ENCODE results near the gene TANC1. TPM values are rescaled to one million over a fixed set of nuclear protein-coding genes. Genes with fewer than 3 reads are reported as not detected.

The TANC1 gene
- total and polyA plus RNA-seq, 2 experiments from 2014 or later, result 22.1 to 34.8 TPM

DNA sequence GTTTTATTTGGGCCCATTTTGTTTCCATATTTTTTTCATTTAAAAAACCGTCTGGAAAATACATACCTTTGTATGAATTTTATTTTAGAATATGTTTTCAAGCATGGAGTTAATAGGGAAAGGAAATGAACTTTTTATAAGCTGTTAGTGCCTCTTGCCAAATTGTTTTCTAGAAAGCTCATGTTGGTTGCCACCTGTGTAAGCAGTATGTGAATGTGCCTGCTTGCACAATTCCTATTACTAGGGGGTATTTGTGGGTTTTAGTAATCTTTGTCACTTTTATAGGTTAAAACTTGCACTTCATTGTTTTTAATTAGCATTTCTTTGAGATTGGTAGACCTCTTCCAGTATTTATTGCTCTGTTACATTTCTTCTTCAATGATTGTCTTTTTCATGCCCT is 107.3 kb downstream of the TANC1 start:
- TF ChIP-seq, protein P1, sequence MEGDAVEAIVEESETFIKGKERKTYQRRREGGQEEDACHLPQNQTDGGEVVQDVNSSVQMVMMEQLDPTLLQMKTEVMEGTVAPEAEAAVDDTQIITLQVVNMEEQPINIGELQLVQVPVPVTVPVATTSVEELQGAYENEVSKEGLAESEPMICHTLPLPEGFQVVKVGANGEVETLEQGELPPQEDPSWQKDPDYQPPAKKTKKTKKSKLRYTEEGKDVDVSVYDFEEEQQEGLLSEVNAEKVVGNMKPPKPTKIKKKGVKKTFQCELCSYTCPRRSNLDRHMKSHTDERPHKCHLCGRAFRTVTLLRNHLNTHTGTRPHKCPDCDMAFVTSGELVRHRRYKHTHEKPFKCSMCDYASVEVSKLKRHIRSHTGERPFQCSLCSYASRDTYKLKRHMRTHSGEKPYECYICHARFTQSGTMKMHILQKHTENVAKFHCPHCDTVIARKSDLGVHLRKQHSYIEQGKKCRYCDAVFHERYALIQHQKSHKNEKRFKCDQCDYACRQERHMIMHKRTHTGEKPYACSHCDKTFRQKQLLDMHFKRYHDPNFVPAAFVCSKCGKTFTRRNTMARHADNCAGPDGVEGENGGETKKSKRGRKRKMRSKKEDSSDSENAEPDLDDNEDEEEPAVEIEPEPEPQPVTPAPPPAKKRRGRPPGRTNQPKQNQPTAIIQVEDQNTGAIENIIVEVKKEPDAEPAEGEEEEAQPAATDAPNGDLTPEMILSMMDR (IDR thresholded peaks at IDR 0.05; ENCODE audit: low read depth, low read length), result no peak
- H3K9me3 ChIP-seq (ENCODE audit: low read depth), result no peaks in the 10 kb centered on the region
- H3K36me3 ChIP-seq, result no peaks in the 10 kb centered on the region
- DNase-seq (ENCODE audit: low read depth in 1 of 2, low spot score in 1 of 2), result peak in 1 of 2 donors; percentile 57
- H3K27ac ChIP-seq, result no peak overlapping the region
- no peaks in the 10 kb centered on the region for H3K27me3 ChIP-seq
- no peaks in the 10 kb centered on the region for H3K4me1 ChIP-seq (ENCODE audit: low read depth)
- no peak overlapping the region for H3K4me3 ChIP-seq

DNA sequence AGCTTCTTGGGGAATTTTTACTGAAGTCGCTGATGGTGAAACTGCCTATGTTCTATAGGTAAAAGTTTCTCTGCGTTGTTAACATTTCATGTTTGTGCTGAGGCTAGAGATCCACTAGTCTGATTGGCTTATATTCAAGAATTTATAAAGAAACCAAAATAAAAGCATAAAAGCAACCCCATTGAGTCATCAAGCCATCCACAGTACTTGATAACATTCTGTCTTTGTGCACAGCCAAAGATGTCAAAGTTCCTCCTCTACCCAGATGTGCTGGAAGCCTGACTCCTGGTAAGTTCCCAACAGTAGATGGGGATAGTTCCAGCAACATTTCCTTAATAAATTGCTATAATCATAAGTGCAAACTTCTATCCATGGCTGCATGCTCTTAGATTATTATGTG is 107.8 kb downstream of the TANC1 start:
- peak in 1 of 2 donors; percentile 93 for DNase-seq (ENCODE audit: low read depth in 1 of 2, low spot score in 1 of 2)
- no peaks in the 10 kb centered on the region for H3K9me3 ChIP-seq (ENCODE audit: low read depth)
- H3K27me3 ChIP-seq, result no peaks in the 10 kb centered on the region
- H3K27ac ChIP-seq, result no peak overlapping the region
- H3K4me3 ChIP-seq, result no peak overlapping the region
- TF ChIP-seq, protein P1 (IDR thresholded peaks at IDR 0.05; ENCODE audit: low read depth, low read length), result peak; percentile 15
- H3K36me3 ChIP-seq, result no peaks in the 10 kb centered on the region
- H3K4me1 ChIP-seq (ENCODE audit: low read depth), result no peaks in the 10 kb centered on the region

DNA sequence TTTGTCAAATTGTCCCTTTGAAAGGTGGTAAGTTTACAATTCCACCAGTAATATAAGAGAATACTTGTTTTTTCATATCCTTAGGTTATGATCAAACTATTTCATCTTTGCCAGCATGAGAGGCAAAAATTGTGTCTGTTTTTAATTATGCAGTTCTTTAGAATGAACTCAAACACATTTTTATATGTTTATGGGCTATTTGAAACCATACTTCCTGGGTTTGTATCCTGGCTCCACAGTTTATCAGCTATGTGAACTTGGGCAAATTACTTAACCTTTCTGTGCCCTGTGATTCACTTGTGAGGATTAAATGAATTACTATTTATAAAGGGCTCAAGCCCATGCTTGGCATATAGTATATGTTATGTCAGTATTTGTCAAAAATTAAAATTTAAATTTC is 109.4 kb downstream of the TANC1 start:
- Histone ChIP-seq H3K27me3 (no peaks in the 10 kb centered on the region), H3K36me3 (no peaks in the 10 kb centered on the region), H3K4me1 (ENCODE audit: low read depth) (no peaks in the 10 kb centered on the region), H3K27ac (no peak overlapping the region), H3K9me3 (ENCODE audit: low read depth) (no peaks in the 10 kb centered on the region), H3K4me3 (no peak overlapping the region)
- no peak for DNase-seq (ENCODE audit: low read depth in 1 of 2, low spot score in 1 of 2)
- TF ChIP-seq, protein P1 (IDR thresholded peaks at IDR 0.05; ENCODE audit: low read depth, low read length), result no peak

DNA sequence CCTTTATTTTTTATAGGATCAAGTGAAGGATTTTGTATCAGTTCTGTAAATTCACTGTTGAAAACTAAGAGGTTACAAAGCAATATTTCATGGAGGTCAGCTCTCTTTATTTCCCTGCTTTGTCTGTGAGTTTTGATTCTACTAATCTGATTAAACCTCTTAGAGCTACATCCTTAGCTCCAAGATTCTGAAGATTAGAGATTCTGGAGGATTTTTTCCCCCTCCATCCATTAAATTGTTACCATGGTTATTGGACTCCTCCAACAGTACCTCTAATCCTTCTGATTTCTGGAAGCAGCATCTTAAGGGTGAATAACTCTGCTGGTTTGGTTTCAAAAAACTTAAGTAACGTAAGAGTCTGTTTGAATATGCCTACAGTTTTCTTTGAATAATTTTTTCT is 110.0 kb downstream of the TANC1 start:
- H3K27me3 ChIP-seq, result no peaks in the 10 kb centered on the region
- no peak overlapping the region for H3K27ac ChIP-seq
- no peaks in the 10 kb centered on the region for H3K9me3 ChIP-seq (ENCODE audit: low read depth)
- DNase-seq (ENCODE audit: low read depth in 1 of 2, low spot score in 1 of 2), result no peak
- H3K4me3 ChIP-seq, result no peak overlapping the region
- H3K4me1 ChIP-seq (ENCODE audit: low read depth), result no peaks in the 10 kb centered on the region
- TF ChIP-seq, protein P1 (IDR thresholded peaks at IDR 0.05; ENCODE audit: low read depth, low read length), result no peak
- no peaks in the 10 kb centered on the region for H3K36me3 ChIP-seq

DNA sequence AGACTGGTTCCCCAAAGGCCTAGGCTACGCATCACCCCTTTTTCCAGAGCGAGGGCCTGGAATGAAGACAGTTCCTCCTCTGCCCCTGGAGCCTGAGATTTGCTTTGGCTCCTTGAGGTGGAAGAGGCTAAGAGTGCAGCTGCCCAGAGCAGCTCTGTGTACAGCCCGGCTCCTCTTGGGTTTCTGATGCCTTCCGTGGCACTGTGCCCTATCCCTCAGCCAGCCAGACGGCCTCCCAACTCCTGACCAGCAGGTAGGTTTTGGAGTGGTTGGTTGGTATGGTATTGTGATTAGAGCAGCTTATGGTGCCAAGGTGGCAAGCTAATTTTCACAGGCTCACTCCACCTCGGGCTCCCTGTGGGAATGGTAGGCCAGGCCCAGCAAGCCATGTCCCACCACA is 112.2 kb downstream of the TANC1 start:
- TF ChIP-seq, protein P1 (IDR thresholded peaks at IDR 0.05; ENCODE audit: low read depth, low read length), result no peak
- H3K36me3 ChIP-seq, result no peaks in the 10 kb centered on the region
- H3K9me3 ChIP-seq (ENCODE audit: low read depth), result no peaks in the 10 kb centered on the region
- H3K4me3 ChIP-seq, result no peak overlapping the region
- peaks cover 5% of the 10 kb centered on the region for H3K4me1 ChIP-seq (ENCODE audit: low read depth)
- no peaks in the 10 kb centered on the region for H3K27me3 ChIP-seq
- no peak overlapping the region for H3K27ac ChIP-seq
- DNase-seq (ENCODE audit: low read depth in 1 of 2, low spot score in 1 of 2), result no peak

DNA sequence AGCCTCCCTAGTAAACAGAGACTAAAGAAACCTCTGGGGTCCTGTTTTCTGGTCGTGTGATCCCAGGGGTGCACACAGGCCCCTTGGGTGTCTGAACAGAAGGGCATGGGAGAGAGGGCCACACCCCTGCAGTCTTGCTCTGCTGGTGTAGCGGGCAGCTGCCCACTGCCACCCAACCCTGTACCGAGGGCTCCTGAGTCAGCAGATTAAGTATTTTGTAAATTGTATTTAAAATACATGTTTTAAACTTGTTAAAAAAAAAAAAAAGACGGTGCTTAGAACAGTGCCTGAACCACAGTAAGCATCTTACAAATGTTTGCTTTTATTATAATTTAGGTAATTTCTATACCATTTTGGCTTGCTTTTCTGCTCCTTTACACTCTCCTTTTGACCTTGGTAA is 113.7 kb downstream of the TANC1 start:
- Histone ChIP-seq H3K27ac (no peak overlapping the region), H3K4me3 (no peak overlapping the region), H3K27me3 (no peaks in the 10 kb centered on the region), H3K36me3 (no peaks in the 10 kb centered on the region), H3K9me3 (ENCODE audit: low read depth) (no peaks in the 10 kb centered on the region), H3K4me1 (ENCODE audit: low read depth) (peaks cover 19% of the 10 kb centered on the region)
- TF ChIP-seq, protein P1 (IDR thresholded peaks at IDR 0.05; ENCODE audit: low read depth, low read length), result no peak
- DNase-seq (ENCODE audit: low read depth in 1 of 2, low spot score in 1 of 2), result no peak
